GM18858 (cell line): Measurements from ENCODE around the gene ASTE1.
"Not testable (repeated sequence)": the region's sequence is repeated elsewhere in the genome, so short reads cannot be mapped to it uniquely, and the experiment has no call there.

Experiments used
- ATAC-seq: cut with Tn5 transposase; IDR thresholded peaks from one replicate; pipeline ENCODE4 v1.9.1; 2021; ENCODE audit not compliant: unreplicated experiment

The ASTE1 gene

DNA sequence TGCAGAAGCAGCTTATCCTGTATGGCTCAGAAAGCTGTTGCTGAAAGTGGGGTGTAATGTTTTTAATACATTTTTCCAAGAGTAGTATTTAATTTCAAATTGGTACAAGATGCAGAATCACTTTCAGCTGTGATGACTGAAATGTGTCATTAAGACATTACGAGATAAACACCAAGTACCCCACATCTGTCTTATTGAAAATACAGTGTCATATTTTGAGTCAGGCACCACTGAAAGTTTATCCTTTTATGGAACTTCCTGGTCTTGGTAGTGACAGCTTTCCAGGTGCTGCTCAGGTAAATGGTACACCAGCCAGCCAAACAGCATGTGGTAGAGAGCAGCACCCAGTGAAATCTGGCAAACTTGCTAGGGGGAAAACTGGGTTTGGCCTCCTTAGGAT is 16.9 kb downstream of the ASTE1 start:
- ATAC-seq, result no peak

DNA sequence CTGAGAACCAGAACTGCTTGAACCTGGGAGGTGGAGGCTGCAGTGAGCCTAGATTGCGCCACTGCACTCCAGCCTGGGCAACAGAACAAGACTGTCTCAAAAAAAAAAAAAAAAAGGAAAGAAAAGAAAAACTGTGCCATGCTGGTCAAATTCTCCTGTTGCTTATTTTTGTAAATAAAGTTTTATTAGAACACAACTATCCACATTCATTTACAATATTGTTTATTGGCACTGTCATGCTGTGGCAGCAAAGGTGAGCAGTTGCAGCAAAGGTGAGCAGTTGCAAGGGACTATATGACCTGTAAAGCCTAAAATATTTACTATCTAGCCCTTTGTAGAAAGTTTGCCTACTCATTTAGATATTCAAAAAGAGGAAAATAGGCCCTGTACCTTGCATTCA is 18.3 kb downstream of the ASTE1 start:
- ATAC-seq, result no peak

DNA sequence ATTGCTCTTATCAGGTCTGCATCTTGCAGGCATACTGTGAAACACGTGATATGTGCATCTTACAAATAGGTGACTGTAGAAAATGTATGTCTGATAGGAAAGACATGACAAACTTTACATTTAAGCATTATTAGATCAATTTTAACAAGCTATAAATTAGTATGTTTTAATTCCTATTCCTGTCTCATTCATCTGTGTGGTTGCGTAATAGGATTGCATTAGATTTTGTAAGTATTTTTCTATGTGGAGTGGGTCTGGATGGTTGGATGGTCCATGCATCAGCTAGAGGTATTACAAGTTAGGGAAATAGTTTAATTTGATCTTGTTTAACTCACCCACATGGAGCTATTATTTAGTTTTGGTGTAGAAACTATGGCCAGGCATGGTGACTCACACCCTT is 18.8 kb downstream of the ASTE1 start:
- no peak for ATAC-seq

DNA sequence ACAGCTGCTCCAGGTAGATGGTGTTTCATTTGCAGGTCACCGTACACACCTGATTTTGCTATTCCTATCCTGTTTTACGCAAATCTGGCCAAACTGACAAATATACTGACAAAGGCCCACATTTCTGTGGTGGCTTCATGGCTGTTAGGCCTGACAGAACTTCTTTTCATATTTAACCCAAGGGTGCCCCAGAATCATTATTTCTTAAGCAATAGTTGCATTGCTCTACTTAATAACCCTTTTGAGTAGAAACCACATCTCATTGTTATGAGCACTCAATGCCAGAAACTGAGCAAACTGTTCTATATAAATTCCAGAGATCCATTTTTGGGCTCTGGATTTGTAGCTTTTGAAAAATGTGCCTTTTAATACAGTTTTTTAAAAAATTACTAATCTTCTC is 19.4 kb downstream of the ASTE1 start:
- ATAC-seq, result no peak

DNA sequence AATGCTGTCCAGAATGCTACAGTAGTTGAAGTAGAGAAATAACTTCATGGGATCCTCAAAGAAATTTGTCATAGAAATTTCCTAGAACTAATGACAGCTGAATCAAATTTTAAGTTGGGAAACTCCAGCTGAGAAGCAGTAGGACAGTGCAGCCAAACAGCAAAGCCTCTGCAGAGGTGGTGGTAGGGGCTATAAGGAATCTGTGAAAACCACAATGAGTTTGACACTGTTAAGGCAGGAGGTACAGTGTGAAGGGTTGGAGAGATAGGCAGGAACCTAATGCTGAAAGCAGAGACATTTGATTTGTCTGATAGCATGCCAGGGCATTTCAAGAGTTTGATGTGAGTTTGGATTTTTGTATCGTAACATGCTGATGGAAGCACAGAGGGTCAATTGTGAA is 22.0 kb downstream of the ASTE1 start:
- no peak for ATAC-seq

DNA sequence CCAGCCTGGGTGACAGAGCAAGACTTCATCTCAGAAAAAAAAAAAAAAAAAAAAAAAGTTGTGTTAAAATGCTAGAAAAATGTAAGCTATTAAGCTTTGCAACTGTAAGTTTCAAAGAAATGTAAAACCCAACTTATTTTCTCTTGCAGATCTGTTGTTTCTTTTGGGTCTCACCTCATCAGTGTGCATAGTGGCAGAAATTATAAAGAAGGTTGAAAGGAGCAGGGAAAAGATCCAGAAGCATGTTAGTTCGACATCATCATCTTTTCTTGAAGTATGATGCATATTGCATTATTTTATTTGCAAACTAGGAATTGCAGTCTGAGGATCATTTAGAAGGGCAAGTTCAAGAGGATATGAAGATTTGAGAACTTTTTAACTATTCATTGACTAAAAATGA is 25.6 kb downstream of the ASTE1 start:
- no peak for ATAC-seq

DNA sequence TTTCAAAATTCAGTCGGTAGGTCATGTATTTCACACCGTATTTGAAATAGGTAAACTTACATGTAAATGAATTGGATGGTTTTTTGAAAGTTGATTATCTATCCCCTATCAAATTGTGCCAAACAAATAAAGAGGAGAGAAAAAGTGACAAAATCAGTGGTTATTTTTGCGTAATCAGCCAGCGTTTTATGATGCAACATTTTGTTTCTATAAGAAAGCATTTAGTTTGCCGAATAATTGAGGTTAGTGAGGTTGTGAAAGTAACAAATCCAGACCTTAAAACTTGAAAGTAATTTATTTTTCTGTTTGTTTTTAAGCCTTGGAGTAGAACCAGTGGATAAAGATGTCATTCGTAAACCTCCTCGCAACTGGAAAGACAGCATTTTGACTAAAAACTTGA is 29.3 kb downstream of the ASTE1 start:
- no peak for ATAC-seq

DNA sequence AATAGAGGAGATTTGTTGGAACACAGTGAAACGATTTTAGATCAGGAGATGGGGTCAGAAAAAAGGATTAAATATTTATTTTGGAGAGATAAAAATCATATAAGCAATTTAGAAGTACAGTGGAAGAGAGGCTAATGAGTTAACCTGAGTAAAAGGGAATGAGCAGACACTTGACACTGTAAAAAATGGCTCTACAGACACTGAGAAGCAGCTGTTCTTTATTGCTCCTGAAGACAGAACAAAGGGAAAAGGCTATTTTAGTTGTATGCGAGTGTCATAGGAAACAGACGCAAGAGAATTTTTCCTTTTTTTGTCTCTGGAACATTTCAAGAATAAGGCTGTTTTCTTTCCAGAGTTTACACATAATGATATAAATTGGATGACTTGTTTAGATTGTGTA is 34.3 kb downstream of the ASTE1 start:
- ATAC-seq, result no peak

DNA sequence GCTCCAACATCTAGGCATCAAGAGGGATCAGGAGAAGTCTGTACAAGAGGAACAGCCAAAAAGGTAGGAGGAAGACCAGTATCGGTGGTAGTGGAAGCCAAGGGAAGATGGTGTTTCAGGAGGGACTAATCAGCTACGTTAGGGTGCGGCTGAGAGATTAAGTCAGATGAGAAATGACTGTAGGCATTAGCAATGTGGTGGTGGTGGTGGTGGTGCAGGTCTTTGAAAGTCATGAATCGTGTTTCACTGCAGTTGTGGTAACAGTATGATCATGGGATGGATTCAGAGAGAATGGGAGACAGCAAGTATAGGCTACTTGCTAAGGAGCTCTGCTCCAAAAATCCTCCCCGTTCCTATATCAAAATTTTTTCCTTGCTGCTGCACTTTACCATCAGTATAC is 35.5 kb downstream of the ASTE1 start:
- no peak for ATAC-seq

DNA sequence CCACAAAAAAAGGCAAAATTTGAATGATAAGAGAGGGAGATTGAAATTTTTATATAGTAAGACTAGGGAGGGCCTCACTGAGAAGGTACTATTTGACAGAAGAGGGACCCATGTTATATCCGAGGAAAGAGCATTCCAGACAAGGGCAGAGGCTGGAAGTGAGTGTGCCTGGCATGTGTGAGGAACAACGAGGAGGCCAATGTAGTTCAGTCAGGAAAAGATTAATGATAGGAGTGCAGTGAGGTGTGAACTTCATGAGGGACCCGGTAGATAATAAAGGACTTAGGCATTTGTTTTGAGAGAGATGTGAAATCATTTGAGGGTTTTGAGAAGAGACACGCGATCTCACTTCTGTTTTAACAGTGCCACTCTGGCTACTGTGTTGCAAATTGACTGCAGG is 36.3 kb downstream of the ASTE1 start:
- no peak for ATAC-seq

DNA sequence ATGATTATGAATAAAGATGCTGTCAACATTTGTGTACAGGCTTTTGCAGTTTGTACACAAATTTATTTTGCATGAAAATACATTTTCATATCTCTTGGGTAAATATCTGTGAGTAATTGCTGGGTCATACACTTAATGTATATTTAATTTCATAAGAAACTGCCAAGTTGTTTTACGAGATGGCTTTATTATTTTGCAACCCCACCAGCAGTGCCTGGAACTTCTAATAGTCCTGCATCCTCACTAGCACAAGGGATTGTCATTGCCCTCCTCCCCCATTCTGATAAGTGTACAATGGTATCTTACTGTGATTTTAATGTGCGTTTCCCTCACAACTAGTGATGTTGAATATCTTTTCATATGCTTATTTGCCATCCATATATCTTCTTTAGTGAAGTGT is 45.2 kb downstream of the ASTE1 start:
- ATAC-seq, result no peak

DNA sequence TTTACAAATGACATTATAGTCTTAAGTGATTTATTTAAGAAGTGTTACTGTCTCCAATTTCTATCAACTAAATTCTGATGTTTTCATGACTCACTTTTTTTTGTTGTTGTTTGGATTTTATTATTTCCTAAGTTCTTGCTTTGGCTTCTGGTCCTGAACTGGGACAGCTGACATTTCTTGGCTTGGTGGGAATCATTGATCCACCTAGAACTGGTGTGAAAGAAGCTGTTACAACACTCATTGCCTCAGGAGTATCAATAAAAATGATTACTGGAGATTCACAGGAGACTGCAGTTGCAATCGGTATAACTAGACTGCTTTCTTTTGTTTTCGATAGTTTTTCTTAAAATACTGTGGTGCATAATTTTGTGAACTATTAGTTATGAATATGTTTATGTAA is 47.5 kb downstream of the ASTE1 start:
- no peak for ATAC-seq

DNA sequence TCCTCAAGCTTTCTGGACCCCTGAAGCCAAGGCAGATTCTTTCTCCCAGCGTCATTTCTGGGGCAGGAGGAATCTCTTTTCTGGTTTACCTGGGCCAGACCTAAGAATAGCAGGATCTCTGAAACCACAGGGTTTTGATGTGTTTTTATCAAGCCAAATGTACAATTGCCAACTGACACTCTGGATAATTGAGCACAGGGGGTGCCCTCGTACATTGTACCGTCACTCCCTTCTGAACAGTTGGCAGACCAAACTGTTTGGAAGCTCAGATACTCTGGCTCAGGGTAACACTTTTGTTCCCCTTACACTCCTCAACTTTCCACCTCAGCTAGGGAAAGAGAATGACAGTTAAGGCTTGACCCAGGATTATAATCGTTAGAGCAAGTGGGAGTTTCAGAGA is 49.9 kb downstream of the ASTE1 start:
- ATAC-seq, result no peak

DNA sequence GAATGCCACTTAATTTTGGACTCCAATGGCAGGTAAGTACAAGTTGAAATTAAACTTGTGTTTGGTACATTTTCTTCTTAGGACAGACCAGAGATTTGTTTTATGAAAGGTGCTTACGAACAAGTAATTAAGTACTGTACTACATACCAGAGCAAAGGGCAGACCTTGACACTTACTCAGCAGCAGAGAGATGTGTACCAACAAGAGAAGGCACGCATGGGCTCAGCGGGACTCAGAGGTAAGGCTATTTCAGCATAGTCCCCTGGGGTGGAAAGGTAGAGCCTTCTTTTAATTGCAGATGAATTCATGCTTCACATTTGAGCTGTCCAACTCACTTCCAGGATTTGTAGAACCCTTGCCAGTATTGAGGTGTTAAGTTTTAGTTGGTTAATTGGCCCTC is 51.4 kb downstream of the ASTE1 start:
- ATAC-seq, result no peak

DNA sequence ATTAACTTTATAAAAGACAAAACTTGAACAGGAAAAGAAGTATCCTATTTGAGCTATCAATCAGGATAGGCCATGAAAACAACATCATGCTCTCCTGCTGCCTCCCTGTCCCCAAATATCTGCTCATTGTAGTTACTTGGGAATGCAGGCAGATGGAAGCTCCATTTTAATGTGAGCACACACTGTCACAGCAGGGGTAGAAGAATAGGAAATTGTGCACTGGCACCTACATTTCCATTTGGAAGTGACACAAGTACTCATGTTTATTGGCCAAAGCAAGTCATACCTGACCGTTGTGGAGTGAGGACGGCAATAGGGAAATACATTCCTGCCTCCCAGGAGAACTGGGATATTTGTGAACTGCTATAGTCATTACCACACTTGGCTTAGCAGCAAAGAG is 52.4 kb downstream of the ASTE1 start:
- no peak for ATAC-seq

DNA sequence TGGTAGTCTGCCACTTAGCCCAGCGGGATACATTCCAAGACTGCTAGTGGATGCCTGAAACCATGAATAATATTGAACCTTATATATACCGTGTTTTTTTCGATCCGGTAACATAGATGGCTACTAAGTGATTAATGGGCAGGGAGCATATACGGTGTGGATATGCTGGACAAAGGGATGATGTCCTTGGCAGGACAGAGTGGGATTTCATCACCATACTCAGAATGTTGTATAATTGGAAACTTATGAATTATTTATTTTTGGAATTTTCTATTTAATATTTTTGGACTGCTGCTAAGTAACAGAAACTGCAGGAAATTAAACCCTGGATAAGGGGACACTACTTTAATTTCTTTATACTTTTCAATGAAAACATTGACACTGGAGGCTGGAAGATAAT is 53.2 kb downstream of the ASTE1 start:
- no peak for ATAC-seq

DNA sequence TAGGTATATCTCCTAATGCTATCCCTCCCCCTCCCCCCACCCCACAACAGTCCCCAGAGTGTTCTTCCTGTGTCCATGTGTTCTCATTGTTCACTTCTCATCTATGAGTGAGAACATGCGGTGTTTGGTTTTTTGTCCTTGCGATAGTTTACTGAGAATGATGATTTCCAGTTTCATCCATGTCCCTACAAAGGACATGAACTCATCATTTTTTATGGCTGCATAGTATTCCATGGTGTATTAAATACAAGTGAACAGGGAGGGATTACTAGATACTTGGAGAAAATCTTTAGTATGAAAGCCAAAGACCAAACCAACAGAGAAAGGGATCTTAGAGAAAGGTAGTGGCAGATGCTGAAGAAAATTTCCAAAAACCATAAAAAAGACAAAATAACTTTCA is 54.0 kb downstream of the ASTE1 start:
- not testable (repeated sequence) for ATAC-seq

DNA sequence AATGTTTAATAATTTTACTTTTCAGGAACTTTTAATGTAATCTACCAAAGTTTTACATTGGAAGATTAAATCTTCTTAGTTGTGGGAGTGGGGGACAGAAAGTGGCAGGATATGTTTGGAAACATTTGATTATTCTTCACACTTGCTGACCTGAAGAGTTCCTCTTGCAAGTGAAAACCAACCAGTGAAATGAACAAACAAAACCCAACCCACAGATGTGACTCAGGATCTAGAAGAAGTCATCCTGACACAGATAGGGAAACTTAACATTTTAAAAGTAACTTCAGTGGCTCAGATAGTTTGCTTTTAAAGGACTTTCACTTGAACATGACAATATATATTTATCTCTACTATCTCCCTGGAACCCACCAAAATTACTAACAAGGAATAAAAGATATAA is 55.4 kb downstream of the ASTE1 start:
- ATAC-seq, result no peak

DNA sequence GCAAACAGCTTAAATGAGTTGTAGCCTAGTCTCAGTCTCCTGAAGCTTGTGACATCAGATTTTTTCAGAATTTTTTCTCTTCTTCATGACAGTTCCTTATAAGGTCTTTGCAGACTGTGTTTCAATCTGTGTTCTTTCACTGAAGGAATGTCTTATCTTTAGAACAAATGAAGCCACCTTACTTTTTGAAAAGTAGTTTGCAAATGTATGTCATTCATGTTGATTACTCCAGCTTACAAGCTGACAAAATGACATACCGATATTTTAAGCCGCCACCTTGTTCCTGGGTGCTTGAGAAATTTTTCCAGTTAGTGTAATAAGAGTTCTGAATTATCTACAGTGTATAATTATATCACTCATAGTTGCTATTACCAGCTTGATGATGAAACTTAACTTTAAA is 57.0 kb downstream of the ASTE1 start:
- no peak for ATAC-seq

DNA sequence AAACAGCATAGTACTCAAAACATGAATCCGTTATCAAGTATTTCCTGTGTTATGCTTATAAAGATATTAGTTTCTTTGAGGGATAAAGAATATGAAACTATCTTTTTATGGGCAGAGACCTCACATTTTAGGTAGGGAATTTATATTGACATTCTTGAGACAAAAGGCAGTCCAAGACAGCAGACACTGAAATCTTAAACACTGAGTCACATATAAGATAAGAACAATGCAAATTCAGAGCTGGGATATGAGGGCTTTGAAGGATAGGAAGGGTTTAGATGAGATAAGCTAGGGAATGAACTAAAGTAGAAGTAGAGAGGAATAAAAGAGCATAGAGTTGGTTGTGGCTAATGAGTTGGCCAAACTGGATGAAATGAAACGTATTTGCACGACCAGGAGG is 58.4 kb downstream of the ASTE1 start:
- no peak for ATAC-seq

DNA sequence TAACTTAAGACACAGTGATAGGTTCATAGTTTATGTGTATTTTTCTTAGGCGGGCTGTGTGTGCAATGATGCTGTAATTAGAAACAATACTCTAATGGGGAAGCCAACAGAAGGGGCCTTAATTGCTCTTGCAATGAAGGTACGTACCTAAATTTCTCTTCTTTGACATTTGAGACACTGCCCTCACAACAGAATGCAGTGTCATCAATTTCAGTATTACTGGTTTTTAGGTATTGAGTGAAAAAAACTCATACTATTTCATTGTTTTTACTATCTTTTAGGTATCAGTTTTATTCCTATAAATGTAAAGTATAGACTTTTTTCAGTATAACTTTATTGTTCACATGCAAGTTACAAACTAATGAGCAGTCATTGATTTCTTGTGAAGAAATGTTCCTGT is 59.3 kb downstream of the ASTE1 start:
- no peak for ATAC-seq

DNA sequence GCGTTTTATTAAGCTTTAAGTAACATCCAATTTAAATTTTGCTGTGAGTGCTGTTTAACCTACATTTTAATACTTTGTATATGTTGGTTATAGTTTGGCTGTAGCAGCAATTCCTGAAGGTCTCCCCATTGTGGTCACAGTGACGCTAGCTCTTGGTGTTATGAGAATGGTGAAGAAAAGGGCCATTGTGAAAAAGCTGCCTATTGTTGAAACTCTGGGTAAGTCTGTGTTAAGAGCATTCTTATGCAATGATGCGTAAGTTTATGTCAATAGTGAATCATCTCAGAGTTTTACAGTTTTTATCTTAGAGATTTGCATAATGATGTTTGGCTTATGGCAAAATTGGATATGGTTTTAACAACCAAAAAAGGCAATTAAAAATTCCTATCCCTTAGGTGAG is 62.7 kb downstream of the ASTE1 start:
- ATAC-seq, result no peak
